ENCODE data around the gene ESPNL. TPM values are rescaled to one million over a fixed set of nuclear protein-coding genes. Genes with fewer than 3 reads are reported as not detected.

The ESPNL gene
- total RNA-seq, 2 experiments from 2014 or later, result 0.10 to 0.13 TPM

- ChIA-PET CTCF (interaction anchor here (0.8 to 1.4 kb wide), 4 partner anchors 12 to 170 kb away, joined by 3 to 5 read pairs (median 4); no protein-coding TSS in a partner anchor), POLR2A (interaction anchor here (1.2 kb wide), 1 partner anchor 28 kb away, joined by 6 read pairs; no protein-coding TSS in a partner anchor)
- Mint-ChIP-seq H3K27ac (no peak overlapping the region), H3K4me1 (ENCODE audit: low read depth) (peaks cover 5% of the 10 kb centered on the region), H3K9me3 (ENCODE audit: insufficient read depth) (no peaks in the 10 kb centered on the region), H3K4me3 (no peak overlapping the region), H3K27me3 (ENCODE audit: low read depth) (no peaks in the 10 kb centered on the region), H3K36me3 (ENCODE audit: low read depth) (no peaks in the 10 kb centered on the region)
- ATAC-seq (peak; percentile 16), DNase-seq (peak; percentile 32)
Observed at GRCh38 chr2:238139196-238140039, 39.3 kb downstream of the ESPNL start.

DNA sequence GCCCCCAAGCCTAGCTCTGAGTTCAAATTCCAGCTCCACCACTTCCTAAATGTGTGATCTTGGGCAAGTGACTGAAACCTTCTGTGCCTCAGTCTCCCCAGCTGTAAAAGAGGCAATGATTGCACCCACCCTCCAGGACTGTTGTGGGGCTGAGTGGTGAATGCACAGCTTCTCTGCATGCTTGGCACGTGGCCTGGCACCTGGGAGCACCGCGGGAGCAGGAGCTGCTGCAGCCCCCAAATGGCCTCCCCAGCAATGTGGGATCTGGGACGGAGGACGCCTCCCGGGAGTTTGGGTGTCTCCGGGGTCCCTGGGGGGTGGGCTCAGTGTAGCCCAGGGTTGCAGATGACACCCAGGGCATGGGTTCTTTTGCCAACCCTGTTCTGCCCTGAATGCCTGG is 39.9 kb downstream of the ESPNL start:
- ChIA-PET CTCF (interaction anchor here (1.0 to 1.4 kb wide), 3 partner anchors 13 to 49 kb away, joined by 3 to 5 read pairs (median 4); no protein-coding TSS in a partner anchor), POLR2A (no interaction called here)
- H3K4me1 Mint-ChIP-seq (ENCODE audit: low read depth), result peaks cover 5% of the 10 kb centered on the region
- H3K27ac Mint-ChIP-seq, result no peak overlapping the region
- ATAC-seq (no peak), DNase-seq (no peak)
- H3K9me3 Mint-ChIP-seq (ENCODE audit: insufficient read depth), result no peaks in the 10 kb centered on the region
- no peaks in the 10 kb centered on the region for H3K27me3 Mint-ChIP-seq (ENCODE audit: low read depth)
- H3K36me3 Mint-ChIP-seq (ENCODE audit: low read depth), result no peaks in the 10 kb centered on the region
- H3K4me3 Mint-ChIP-seq, result no peak overlapping the region

DNA sequence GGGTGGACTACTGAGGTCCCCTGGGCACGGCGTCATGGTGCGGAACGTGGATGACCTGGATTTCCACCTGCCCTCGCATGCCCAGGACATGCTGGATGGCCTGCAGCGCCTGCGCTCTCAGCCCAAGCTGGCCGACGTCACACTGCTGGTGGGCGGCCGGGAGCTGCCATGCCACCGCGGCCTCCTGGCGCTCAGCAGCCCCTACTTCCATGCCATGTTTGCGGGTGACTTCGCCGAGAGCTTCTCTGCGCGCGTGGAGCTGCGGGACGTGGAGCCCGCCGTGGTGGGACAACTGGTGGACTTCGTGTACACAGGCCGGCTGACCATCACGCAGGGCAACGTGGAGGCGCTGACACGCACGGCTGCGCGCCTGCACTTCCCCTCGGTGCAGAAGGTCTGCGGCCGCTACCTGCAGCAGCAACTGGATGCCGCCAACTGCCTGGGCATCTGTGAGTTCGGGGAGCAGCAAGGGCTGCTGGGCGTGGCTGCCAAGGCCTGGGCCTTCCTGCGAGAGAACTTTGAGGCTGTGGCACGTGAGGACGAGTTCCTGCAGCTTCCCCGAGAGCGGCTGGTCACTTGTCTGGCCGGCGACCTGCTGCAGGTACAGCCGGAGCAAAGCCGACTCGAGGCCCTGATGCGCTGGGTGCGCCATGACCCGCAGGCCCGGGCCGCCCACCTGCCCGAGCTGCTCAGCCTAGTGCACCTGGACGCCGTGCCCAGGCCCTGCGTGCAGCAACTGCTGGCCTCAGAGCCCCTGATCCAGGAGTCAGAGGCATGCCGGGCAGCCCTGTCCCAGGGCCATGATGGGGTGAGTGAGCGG is 40.8 kb downstream of the ESPNL start:
- ChIA-PET POLR2A (no interaction called here), CTCF (no interaction called here)
- no peak overlapping the region for H3K4me3 Mint-ChIP-seq
- H3K27me3 Mint-ChIP-seq (ENCODE audit: low read depth), result no peaks in the 10 kb centered on the region
- no peak overlapping the region for H3K27ac Mint-ChIP-seq
- H3K9me3 Mint-ChIP-seq (ENCODE audit: insufficient read depth), result no peaks in the 10 kb centered on the region
- no peak for ATAC-seq
- DNase-seq, result no peak
- peaks cover 5% of the 10 kb centered on the region for H3K4me1 Mint-ChIP-seq (ENCODE audit: low read depth)
- H3K36me3 Mint-ChIP-seq (ENCODE audit: low read depth), result no peaks in the 10 kb centered on the region

DNA sequence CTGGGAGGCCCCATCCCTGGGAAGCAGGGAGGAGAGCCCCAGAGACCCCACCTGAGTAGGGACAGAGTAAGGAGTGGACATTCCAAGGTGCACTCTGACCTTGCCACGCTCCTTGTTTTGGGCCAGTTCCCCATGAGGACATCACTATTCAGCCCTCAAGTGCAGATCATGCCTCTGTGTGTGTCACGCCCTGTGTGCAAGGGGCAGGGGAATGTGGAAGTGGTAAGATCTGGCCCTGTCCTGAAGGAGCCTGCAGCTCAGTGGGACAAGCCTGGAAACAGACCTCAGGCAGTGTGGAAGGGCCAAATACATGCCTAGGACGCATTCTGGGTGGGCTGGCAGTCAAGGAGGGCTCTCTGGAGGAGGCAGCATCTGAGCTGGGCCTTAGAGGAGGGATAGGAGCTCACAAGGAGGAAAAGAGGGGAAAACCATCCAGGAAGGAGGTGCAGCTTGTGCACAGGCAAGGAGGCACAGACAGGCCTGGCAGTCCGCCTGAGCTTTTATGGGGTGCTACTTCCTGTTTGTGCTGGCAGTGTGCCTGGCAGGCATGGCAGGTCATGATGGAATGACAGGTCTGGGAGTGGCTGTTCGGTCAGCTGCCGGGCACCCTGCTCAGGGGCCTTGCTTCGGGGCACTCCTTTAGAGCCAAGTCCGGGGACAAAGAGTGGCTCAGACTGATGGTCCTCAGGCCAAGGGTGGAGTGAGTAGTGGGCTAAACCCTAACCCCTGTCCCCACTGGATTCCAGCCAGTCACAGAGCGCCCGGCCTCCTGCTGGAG is 41.6 kb downstream of the ESPNL start:
- Mint-ChIP-seq H3K27ac (peak overlapping the region; percentile 47), H3K4me1 (ENCODE audit: low read depth) (peaks cover 5% of the 10 kb centered on the region), H3K36me3 (ENCODE audit: low read depth) (no peaks in the 10 kb centered on the region), H3K27me3 (ENCODE audit: low read depth) (no peaks in the 10 kb centered on the region), H3K9me3 (ENCODE audit: insufficient read depth) (no peaks in the 10 kb centered on the region), H3K4me3 (no peak overlapping the region)
- POLR2A ChIA-PET, result no interaction called here
- ATAC-seq (no peak), DNase-seq (no peak)
- CTCF ChIA-PET, result interaction anchor here (1.2 kb wide), 1 partner anchor 173 kb away, joined by 5 read pairs; no protein-coding TSS in a partner anchor

GRCh38 chr2:238142382-238143205 is 42.5 kb downstream of the ESPNL start:
- H3K36me3 Mint-ChIP-seq (ENCODE audit: low read depth), result no peaks in the 10 kb centered on the region
- POLR2A ChIA-PET, result no interaction called here
- H3K4me1 Mint-ChIP-seq (ENCODE audit: low read depth), result peaks cover 5% of the 10 kb centered on the region
- H3K27me3 Mint-ChIP-seq (ENCODE audit: low read depth), result no peaks in the 10 kb centered on the region
- CTCF ChIA-PET, result interaction anchor here (1.2 kb wide), 1 partner anchor 174 kb away, joined by 5 read pairs; no protein-coding TSS in a partner anchor
- DNase-seq (no peak), ATAC-seq (no peak)
- H3K9me3 Mint-ChIP-seq (ENCODE audit: insufficient read depth), result no peaks in the 10 kb centered on the region
- no peak overlapping the region for H3K27ac Mint-ChIP-seq
- no peak overlapping the region for H3K4me3 Mint-ChIP-seq

DNA sequence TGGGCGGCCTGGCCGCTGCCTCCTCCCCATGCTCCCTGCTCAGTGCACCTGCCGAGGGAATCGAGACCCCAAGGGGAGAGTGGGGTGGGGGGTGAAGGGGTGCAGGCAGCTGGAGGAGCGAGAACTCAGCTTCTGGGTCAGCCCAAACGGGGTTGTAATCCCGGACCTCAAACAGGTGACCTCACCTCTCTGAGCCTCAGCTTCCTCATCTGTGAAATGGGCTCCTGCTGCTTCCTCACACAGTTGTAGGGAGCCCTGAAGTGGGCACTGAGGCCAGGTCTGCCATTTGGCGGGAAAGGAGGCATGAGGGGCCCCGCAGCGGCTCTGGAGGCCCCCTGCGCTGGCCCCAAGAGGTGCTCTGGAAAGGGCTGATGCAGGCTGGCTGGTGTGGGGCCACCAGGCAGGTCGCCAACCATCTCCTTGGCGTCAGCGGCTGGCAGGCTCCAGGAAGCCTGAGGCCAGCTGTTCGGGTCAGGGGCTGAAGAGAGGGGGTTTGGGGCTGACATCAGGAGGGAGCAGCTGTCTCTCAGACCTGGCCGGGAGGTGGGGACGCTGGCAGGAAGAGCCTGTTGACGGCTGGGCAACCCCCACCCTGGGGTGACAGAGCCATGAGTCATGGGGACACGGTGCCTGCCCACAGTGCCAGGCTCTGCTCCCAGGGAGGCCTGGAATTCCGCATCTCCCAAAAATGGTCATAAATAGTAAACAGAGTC is 43.3 kb downstream of the ESPNL start:
- CTCF ChIA-PET, result no interaction called here
- no peak for DNase-seq

DNA sequence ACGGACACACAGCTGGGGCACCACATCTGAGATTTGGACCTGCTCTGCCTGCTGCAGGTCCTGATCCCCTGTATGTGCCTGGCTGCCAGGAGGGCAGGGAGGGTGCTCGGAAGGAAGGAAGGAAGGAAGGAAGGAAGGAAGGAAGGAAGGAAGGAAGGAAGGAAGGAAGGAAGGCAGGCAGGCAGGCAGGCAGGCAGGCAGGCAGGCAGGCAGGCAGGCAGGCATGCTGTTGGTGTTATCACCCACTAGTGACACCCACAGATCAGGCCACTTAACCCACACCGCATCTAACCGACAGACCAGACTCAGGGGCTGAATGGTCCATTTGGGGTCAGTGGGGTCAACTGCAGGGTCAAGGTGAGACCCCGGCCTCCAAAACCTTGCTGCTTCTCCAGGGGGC is 44.1 kb downstream of the ESPNL start:
- POLR2A ChIA-PET, result no interaction called here
- Mint-ChIP-seq H3K36me3 (ENCODE audit: low read depth) (no peaks in the 10 kb centered on the region), H3K27me3 (ENCODE audit: low read depth) (no peaks in the 10 kb centered on the region), H3K4me3 (no peak overlapping the region), H3K4me1 (ENCODE audit: low read depth) (peaks cover 5% of the 10 kb centered on the region), H3K27ac (no peak overlapping the region), H3K9me3 (ENCODE audit: insufficient read depth) (no peaks in the 10 kb centered on the region)
- ATAC-seq (no peak), DNase-seq (no peak)
- CTCF ChIA-PET, result no interaction called here

More for the DNA sequence above, 43.3 kb downstream of the ESPNL start:
- Mint-ChIP-seq H3K4me3 (no peak overlapping the region), H3K27me3 (ENCODE audit: low read depth) (no peaks in the 10 kb centered on the region), H3K36me3 (ENCODE audit: low read depth) (no peaks in the 10 kb centered on the region), H3K4me1 (ENCODE audit: low read depth) (peaks cover 5% of the 10 kb centered on the region), H3K27ac (no peak overlapping the region), H3K9me3 (ENCODE audit: insufficient read depth) (no peaks in the 10 kb centered on the region)
- POLR2A ChIA-PET, result no interaction called here
- ATAC-seq, result no peak

- DNase-seq (no peak), ATAC-seq (no peak)
- H3K27ac Mint-ChIP-seq, result no peak overlapping the region
- H3K36me3 Mint-ChIP-seq (ENCODE audit: low read depth), result no peaks in the 10 kb centered on the region
- POLR2A ChIA-PET, result no interaction called here
- H3K9me3 Mint-ChIP-seq (ENCODE audit: insufficient read depth), result no peaks in the 10 kb centered on the region
- H3K27me3 Mint-ChIP-seq (ENCODE audit: low read depth), result no peaks in the 10 kb centered on the region
- CTCF ChIA-PET, result interaction anchor here (1.0 kb wide), 1 partner anchor 15 kb away, joined by 3 read pairs; no protein-coding TSS in a partner anchor
- H3K4me3 Mint-ChIP-seq, result no peak overlapping the region
- H3K4me1 Mint-ChIP-seq (ENCODE audit: low read depth), result peaks cover 5% of the 10 kb centered on the region
Observed at GRCh38 chr2:238145046-238145445, 44.9 kb downstream of the ESPNL start.

GRCh38 chr2:238145851-238146250 is 45.7 kb downstream of the ESPNL start:
- H3K27ac Mint-ChIP-seq, result no peak overlapping the region
- ATAC-seq (no peak), DNase-seq (no peak)
- CTCF ChIA-PET, result interaction anchor here (1.0 kb wide), 1 partner anchor 14 kb away, joined by 3 read pairs; no protein-coding TSS in a partner anchor
- POLR2A ChIA-PET, result no interaction called here
- H3K4me3 Mint-ChIP-seq, result no peak overlapping the region
- H3K27me3 Mint-ChIP-seq (ENCODE audit: low read depth), result no peaks in the 10 kb centered on the region
- no peaks in the 10 kb centered on the region for H3K36me3 Mint-ChIP-seq (ENCODE audit: low read depth)
- H3K9me3 Mint-ChIP-seq (ENCODE audit: insufficient read depth), result no peaks in the 10 kb centered on the region
- peaks cover 5% of the 10 kb centered on the region for H3K4me1 Mint-ChIP-seq (ENCODE audit: low read depth)

DNA sequence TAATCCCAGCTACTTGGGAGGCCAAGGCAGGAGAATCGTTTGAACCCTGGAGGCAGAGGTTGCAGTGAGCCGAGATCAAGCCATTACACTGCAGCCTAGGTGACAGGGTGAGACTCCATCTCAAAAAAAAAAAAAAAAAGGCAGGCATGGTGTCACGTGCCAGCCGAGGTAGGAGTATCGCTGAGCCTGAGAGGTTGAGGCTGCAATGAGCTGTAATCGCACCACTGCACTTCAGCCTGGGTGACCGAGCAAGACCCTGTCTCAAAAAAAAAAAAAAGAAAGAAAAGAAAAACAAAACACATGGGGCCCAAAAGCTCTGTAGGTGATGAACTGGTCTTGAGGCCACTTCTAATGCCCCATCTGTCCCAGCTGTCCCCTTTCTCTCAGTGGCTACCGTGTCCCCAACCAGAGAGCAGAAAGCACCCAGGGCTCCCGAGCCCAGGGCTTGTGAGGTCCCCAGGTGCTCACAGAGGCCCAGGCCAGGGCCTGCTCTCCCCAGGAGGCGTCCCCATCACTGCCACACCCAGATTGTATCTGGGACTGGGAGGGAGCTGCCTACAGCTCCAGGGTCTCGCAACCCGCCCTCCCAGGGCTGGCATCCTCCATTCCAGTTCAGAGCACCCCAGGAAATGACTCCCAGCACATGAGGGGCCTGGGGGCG is 46.9 kb downstream of the ESPNL start:
- Mint-ChIP-seq H3K4me1 (ENCODE audit: low read depth) (no peaks in the 10 kb centered on the region), H3K36me3 (ENCODE audit: low read depth) (no peaks in the 10 kb centered on the region), H3K9me3 (ENCODE audit: insufficient read depth) (no peaks in the 10 kb centered on the region), H3K27ac (no peak overlapping the region), H3K27me3 (ENCODE audit: low read depth) (no peaks in the 10 kb centered on the region), H3K4me3 (no peak overlapping the region)
- no peak for ATAC-seq
- ChIA-PET CTCF (no interaction called here), POLR2A (no interaction called here)
- DNase-seq, result no peak
